ENCODE results near the gene CKAP5. TPM values are rescaled to one million over a fixed set of nuclear protein-coding genes. Genes with fewer than 3 reads are reported as not detected.

CKAP5 gene
- total and polyA plus RNA-seq, 5 donors from 2014 or later, result 8.7 to 45.4 (median 12.6) TPM

DNA sequence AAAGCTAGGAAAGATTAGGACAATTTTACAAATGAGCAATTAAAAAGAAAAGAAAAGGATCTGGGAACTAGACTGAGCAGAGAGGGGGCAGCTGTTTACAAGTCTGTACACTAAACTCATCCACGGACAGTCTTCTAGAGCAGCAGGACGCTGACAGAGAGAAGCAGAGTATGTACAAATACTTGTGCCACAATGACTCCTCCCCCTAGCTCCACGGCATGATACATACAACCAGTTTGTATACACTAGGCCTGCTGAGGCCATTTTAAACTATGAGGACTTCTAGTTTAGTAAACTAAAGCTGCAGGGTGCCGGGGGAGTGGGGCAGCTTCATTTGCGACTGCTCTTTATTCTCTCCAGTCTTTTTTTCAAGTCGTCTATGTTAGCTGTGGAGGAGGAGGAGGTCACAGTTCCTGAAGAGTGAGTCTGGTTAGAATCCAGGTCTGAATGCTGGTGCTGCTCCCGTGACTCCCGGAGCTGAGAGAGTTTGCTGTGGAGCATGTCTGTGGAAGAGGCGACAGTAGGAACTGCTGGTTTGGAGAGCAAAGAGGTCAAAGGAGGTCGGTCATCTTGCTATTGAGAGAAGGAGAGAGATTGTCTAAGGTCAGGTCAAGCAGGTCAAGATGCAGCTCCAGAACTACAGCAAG is 102.3 kb downstream of the CKAP5 start:
- Histone ChIP-seq H3K27me3 (ENCODE audit: control insufficient read depth, insufficient read depth, low read length) (no peaks in the 10 kb centered on the region), H3K9me3 (ENCODE audit: control insufficient read depth in 2 of 2, low read length in 2 of 2) (no peaks in the 10 kb centered on the region), H3K36me3 (ENCODE audit: control insufficient read depth, insufficient read depth, low read length) (peaks cover 56% of the 10 kb centered on the region), H3K4me3 (ENCODE audit: low read depth, low read length) (no peak overlapping the region), H3K4me1 (ENCODE audit: control insufficient read depth, insufficient read depth, low read length, poor library complexity, severe bottlenecking) (no peaks in the 10 kb centered on the region), H3K27ac (ENCODE audit: insufficient read depth, low read length, poor library complexity, severe bottlenecking) (no peak overlapping the region)
- no peak overlapping the region for H3K4me3 Mint-ChIP-seq
- DNase-seq (no peak), ATAC-seq (ENCODE audit: low read depth in 2 of 2) (no peak)
- H3K36me3 Mint-ChIP-seq, result peaks cover 49% of the 10 kb centered on the region
- H3K4me1 Mint-ChIP-seq, result no peaks in the 10 kb centered on the region
- H3K27me3 Mint-ChIP-seq, result no peaks in the 10 kb centered on the region
- peak overlapping the region in 1 of 3 donors; percentile 39 for H3K27ac Mint-ChIP-seq
- no peaks in the 10 kb centered on the region for H3K9me3 Mint-ChIP-seq

DNA sequence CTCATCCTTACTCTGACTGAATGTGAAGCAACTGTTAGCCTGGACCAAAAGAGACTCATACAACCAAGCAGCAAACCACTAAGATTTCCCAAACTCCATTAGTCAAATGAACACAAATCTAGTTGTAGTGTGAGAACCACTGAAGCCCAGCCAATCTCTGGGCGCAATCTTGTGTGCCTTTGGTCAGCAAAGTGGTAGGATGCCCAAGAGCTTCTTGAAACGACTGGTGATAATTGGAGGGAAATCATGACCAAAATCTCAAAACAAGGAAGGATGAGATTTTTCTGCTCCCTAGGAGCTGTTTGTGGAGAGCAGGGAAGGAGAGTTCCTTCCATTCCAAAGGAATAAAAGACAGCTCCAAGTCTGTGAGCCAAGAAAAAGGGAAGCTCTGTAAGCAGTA is 103.0 kb downstream of the CKAP5 start:
- no peak overlapping the region for H3K27ac ChIP-seq (ENCODE audit: insufficient read depth, low read length, poor library complexity, severe bottlenecking)
- Mint-ChIP-seq H3K9me3 (peaks cover 0 to 2% (median 0%) of the 10 kb centered on the region in 7 donors), H3K27me3 (no peaks in the 10 kb centered on the region), H3K27ac (peak overlapping the region in 2 of 3 donors; percentile 27 to 69), H3K4me1 (no peaks in the 10 kb centered on the region), H3K4me3 (no peak overlapping the region), H3K36me3 (peaks cover 46% of the 10 kb centered on the region)
- peaks cover 53% of the 10 kb centered on the region for H3K36me3 ChIP-seq (ENCODE audit: control insufficient read depth, insufficient read depth, low read length)
- DNase-seq (no peak), ATAC-seq (ENCODE audit: low read depth in 2 of 2) (no peak)
- no peaks in the 10 kb centered on the region for H3K9me3 ChIP-seq (ENCODE audit: control insufficient read depth in 2 of 2, low read length in 2 of 2)
- no peaks in the 10 kb centered on the region for H3K27me3 ChIP-seq (ENCODE audit: control insufficient read depth, insufficient read depth, low read length)
- no peaks in the 10 kb centered on the region for H3K4me1 ChIP-seq (ENCODE audit: control insufficient read depth, insufficient read depth, low read length, poor library complexity, severe bottlenecking)
- no peak overlapping the region for H3K4me3 ChIP-seq (ENCODE audit: low read depth, low read length)

DNA sequence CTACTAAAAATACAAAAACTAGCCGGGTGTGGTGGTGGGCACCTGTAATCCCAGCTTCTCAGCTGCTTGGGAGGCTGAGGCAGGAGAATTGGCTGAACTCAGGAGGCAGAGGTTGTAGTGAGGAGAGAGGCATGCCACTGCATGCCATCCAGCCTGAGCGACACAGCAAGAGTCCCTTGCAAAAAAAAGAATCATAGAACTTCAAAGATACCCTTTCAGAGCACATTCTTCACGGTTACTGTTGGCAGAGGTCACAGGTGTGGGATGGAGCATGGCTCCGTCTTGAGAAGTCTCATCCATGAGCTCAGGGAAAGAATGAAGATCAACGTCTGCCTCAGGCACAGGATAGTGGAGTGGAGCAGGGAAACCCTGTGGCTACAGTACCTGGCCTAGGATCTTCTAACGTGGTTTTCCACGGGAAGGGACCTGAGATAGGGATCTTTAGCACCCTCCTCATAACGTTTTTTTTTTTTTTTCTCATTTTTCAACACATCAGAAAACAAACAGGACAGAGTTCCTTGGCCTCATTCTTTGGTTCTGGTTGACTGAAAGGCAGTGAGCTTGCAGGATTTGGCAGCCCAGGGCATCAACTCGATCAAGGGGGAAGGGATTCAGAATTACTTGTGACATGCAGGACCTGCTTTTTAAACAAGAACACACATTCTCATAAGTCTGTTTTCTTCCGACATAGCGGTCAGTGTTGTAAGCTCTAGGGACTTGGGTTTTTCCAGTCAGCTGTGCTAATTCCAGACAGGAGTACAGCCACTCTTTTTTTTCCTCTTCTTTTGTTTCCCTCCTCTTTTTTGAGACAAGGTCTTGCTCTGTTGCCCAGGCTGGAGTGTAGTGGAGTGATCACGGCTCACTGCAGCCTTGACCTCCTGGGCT is 104.2 kb downstream of the CKAP5 start:
- Mint-ChIP-seq H3K27me3 (no peaks in the 10 kb centered on the region), H3K4me1 (no peaks in the 10 kb centered on the region), H3K9me3 (peaks cover 0 to 2% (median 0%) of the 10 kb centered on the region in 7 donors), H3K27ac (no peak overlapping the region), H3K4me3 (no peak overlapping the region), H3K36me3 (peaks cover 40% of the 10 kb centered on the region)
- no peak overlapping the region for H3K4me3 ChIP-seq (ENCODE audit: low read depth, low read length)
- DNase-seq (no peak), ATAC-seq (ENCODE audit: low read depth in 2 of 2) (no peak)
- no peaks in the 10 kb centered on the region for H3K27me3 ChIP-seq (ENCODE audit: control insufficient read depth, insufficient read depth, low read length)
- H3K27ac ChIP-seq (ENCODE audit: insufficient read depth, low read length, poor library complexity, severe bottlenecking), result no peak overlapping the region
- H3K9me3 ChIP-seq (ENCODE audit: control insufficient read depth in 2 of 2, low read length in 2 of 2), result no peaks in the 10 kb centered on the region
- no peaks in the 10 kb centered on the region for H3K4me1 ChIP-seq (ENCODE audit: control insufficient read depth, insufficient read depth, low read length, poor library complexity, severe bottlenecking)
- H3K36me3 ChIP-seq (ENCODE audit: control insufficient read depth, insufficient read depth, low read length), result peaks cover 41% of the 10 kb centered on the region

DNA sequence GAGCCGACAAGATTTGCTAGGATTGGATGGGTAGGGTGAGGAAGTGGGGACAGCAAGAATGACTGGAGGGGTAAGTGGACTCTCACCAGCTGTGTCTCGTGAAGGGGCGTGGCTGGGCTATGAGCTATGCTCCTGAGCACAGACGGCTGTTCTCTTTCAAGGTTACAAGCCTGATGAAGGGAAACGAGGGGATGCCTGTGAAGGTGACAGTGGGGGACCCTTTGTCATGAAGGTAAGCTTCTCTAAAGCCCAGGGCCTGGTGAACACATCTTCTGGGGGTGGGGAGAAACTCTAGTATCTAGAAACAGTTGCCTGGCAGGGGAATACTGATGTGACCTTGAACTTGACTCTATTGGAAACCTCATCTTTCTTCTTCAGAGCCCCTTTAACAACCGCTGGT is 107.2 kb downstream of the CKAP5 start:
- H3K36me3 ChIP-seq (ENCODE audit: control insufficient read depth, insufficient read depth, low read length), result peaks cover 17% of the 10 kb centered on the region
- ATAC-seq (ENCODE audit: low read depth in 2 of 2), result no peak
- H3K36me3 Mint-ChIP-seq, result peaks cover 20% of the 10 kb centered on the region
- H3K4me1 Mint-ChIP-seq, result no peaks in the 10 kb centered on the region
- no peak for DNase-seq
- H3K4me3 ChIP-seq (ENCODE audit: low read depth, low read length), result no peak overlapping the region
- no peaks in the 10 kb centered on the region for H3K27me3 Mint-ChIP-seq
- H3K9me3 ChIP-seq (ENCODE audit: control insufficient read depth in 2 of 2, low read length in 2 of 2), result no peaks in the 10 kb centered on the region
- H3K9me3 Mint-ChIP-seq, result peaks cover 0 to 2% (median 0%) of the 10 kb centered on the region in 7 donors
- peak overlapping the region in 1 of 3 donors; percentile 18 for H3K27ac Mint-ChIP-seq
- H3K4me3 Mint-ChIP-seq, result no peak overlapping the region
- H3K27me3 ChIP-seq (ENCODE audit: control insufficient read depth, insufficient read depth, low read length), result no peaks in the 10 kb centered on the region
- H3K27ac ChIP-seq (ENCODE audit: insufficient read depth, low read length, poor library complexity, severe bottlenecking), result no peak overlapping the region
- no peaks in the 10 kb centered on the region for H3K4me1 ChIP-seq (ENCODE audit: control insufficient read depth, insufficient read depth, low read length, poor library complexity, severe bottlenecking)

DNA sequence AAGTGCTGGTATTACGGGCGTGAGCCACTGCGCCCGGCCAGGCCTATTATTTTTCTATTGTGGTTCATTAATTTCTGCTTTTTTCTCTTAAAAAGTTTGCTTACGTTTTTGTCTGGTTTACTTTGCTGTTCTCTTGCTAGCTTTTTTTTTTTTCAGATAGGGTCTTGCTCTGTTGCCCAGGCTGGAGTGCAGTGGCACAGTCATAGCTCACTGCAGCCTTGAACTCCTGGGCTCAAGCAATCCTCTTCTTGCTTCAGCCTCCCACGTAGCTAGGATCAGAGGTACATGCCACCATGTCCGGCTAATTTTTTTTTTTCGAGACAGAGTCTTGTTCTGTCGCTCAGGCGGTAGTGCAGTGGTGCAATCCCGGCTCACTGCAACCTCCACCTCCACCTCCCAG is 108.4 kb downstream of the CKAP5 start:
- Mint-ChIP-seq H3K27ac (peak overlapping the region in 1 of 3 donors; percentile 38), H3K36me3 (peaks cover 12% of the 10 kb centered on the region), H3K4me1 (no peaks in the 10 kb centered on the region), H3K27me3 (no peaks in the 10 kb centered on the region), H3K9me3 (peaks cover 0 to 2% (median 0%) of the 10 kb centered on the region in 7 donors), H3K4me3 (no peak overlapping the region)
- Histone ChIP-seq H3K4me1 (ENCODE audit: control insufficient read depth, insufficient read depth, low read length, poor library complexity, severe bottlenecking) (no peaks in the 10 kb centered on the region), H3K27ac (ENCODE audit: insufficient read depth, low read length, poor library complexity, severe bottlenecking) (no peak overlapping the region), H3K4me3 (ENCODE audit: low read depth, low read length) (no peak overlapping the region), H3K27me3 (ENCODE audit: control insufficient read depth, insufficient read depth, low read length) (no peaks in the 10 kb centered on the region), H3K9me3 (ENCODE audit: control insufficient read depth in 2 of 2, low read length in 2 of 2) (no peaks in the 10 kb centered on the region), H3K36me3 (ENCODE audit: control insufficient read depth, insufficient read depth, low read length) (peaks cover 5% of the 10 kb centered on the region)
- no peak for DNase-seq
- ATAC-seq (ENCODE audit: low read depth in 2 of 2), result no peak

DNA sequence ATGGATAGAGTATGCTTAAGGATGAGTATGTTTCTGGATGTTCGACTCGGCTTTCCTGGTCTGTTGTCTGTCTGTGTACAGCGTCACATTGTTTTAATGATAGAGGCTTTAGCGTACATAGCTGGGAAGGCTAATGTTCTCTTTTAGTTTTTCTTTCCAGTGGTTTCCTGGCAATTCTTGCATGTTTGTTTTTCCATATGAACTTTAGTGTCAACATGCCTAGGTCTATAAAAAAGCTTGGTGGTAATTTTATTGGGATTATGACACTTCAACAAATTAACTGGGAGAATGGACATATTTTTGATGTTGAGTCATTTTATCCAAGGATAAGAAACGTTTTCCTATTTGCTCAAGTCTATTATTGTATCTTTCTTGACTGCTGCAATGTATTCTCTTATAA is 109.5 kb downstream of the CKAP5 start:
- no peak for ATAC-seq (ENCODE audit: low read depth in 2 of 2)
- H3K4me3 ChIP-seq (ENCODE audit: low read depth, low read length), result no peak overlapping the region

DNA sequence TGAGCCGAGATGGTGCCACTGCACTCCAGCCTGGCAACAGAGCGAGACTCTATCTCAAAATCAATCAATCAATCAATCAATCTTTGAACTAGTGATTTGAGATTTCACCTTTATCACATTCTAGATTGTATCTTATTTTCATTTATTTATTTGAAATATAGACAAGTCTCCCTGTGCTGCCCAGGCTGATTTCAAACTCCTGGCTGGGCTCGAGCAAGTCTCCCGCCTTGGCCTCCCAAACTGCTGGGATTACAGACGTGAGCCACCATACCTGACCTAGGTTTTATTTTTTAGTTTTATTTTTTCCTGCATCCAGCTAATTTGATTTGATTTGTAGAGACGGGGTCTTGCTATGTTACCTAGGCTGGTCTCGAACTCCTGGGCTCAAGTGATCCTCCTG is 109.9 kb downstream of the CKAP5 start:
- H3K27me3 ChIP-seq (ENCODE audit: control insufficient read depth, insufficient read depth, low read length), result no peaks in the 10 kb centered on the region

More for the DNA sequence above, 109.5 kb downstream of the CKAP5 start:
- Histone ChIP-seq H3K27ac (ENCODE audit: insufficient read depth, low read length, poor library complexity, severe bottlenecking) (no peak overlapping the region), H3K36me3 (ENCODE audit: control insufficient read depth, insufficient read depth, low read length) (no peaks in the 10 kb centered on the region), H3K27me3 (ENCODE audit: control insufficient read depth, insufficient read depth, low read length) (no peaks in the 10 kb centered on the region), H3K4me1 (ENCODE audit: control insufficient read depth, insufficient read depth, low read length, poor library complexity, severe bottlenecking) (no peaks in the 10 kb centered on the region), H3K9me3 (ENCODE audit: control insufficient read depth in 2 of 2, low read length in 2 of 2) (no peaks in the 10 kb centered on the region)
- Mint-ChIP-seq H3K27me3 (no peaks in the 10 kb centered on the region), H3K27ac (no peak overlapping the region), H3K9me3 (peaks cover 0 to 2% (median 0%) of the 10 kb centered on the region in 7 donors), H3K36me3 (peaks cover 1% of the 10 kb centered on the region), H3K4me1 (no peaks in the 10 kb centered on the region), H3K4me3 (no peak overlapping the region)
- no peak for DNase-seq

More for the DNA sequence above, 109.9 kb downstream of the CKAP5 start:
- ATAC-seq (ENCODE audit: low read depth in 2 of 2) (no peak), DNase-seq (no peak)
- no peaks in the 10 kb centered on the region for H3K4me1 ChIP-seq (ENCODE audit: control insufficient read depth, insufficient read depth, low read length, poor library complexity, severe bottlenecking)
- no peaks in the 10 kb centered on the region for H3K4me1 Mint-ChIP-seq
- no peak overlapping the region for H3K4me3 Mint-ChIP-seq
- no peak overlapping the region for H3K4me3 ChIP-seq (ENCODE audit: low read depth, low read length)
- H3K27ac ChIP-seq (ENCODE audit: insufficient read depth, low read length, poor library complexity, severe bottlenecking), result no peak overlapping the region
- no peaks in the 10 kb centered on the region for H3K27me3 Mint-ChIP-seq
- H3K9me3 Mint-ChIP-seq, result peaks cover 0 to 2% (median 0%) of the 10 kb centered on the region in 7 donors
- no peak overlapping the region for H3K27ac Mint-ChIP-seq
- no peaks in the 10 kb centered on the region for H3K36me3 Mint-ChIP-seq
- H3K9me3 ChIP-seq (ENCODE audit: control insufficient read depth in 2 of 2, low read length in 2 of 2), result no peaks in the 10 kb centered on the region
- H3K36me3 ChIP-seq (ENCODE audit: control insufficient read depth, insufficient read depth, low read length), result no peaks in the 10 kb centered on the region
